HEK293 (cell line): Measurements from ENCODE around the gene KRT7.

Source experiments
- CTCF ChIA-PET: fragments of 350-600 bp; formaldehyde crosslinking; extraction: SDS; loops from one replicate; lab custom pipeline; 2021; ENCODE audit warnings: antibody characterized with exemption; lab: Yijun Ruan, JAX
- POLR2A ChIA-PET: fragments of 300-600 bp; formaldehyde crosslinking; extraction: SDS; loops from one replicate; lab custom pipeline; 2020; ENCODE audit warnings: antibody characterized with exemption, inconsistent platforms; lab: Yijun Ruan, JAX
- H3K27ac ChIP-seq: fragments of 200-500 bp; sonication (Bioruptor generic); 2 replicates; pipeline ENCODE4 v1.5.1; 2014; ENCODE audit warnings: low read depth, low read length, control low read depth, inconsistent platforms; ENCODE audit errors: extremely low read depth
- H3K36me3 ChIP-seq, 2 experiments: fragments of 200-500 bp in 1 of 2; sonication (Bioruptor generic) in 1 of 2; 1 replicate in 1 of 2; 2 replicates in 1 of 2; pipeline ENCODE4 v1.5.1; 2014 to 2017; ENCODE audit warnings: inconsistent platforms in 2 of 2, low read length in 2 of 2; ENCODE audit not compliant: control insufficient read depth in 2 of 2, insufficient read depth in 1 of 2
- H3K4me1 ChIP-seq: fragments of 200-500 bp; sonication (Bioruptor generic); 2 replicates; pipeline ENCODE4 v1.5.1; 2014; ENCODE audit warnings: mild to moderate bottlenecking, low read length, inconsistent platforms; ENCODE audit not compliant: control insufficient read depth, insufficient read depth
- H3K4me3 ChIP-seq: 2 replicates; pipeline ENCODE4 v1.5.1; 2011; ENCODE audit warnings: low read depth, mild to moderate bottlenecking, control low read depth, low read length, moderate library complexity
- H3K9me3 ChIP-seq: fragments of 200-500 bp; sonication (Bioruptor generic); 2 replicates; pipeline ENCODE4 v1.5.1; 2014; ENCODE audit warnings: low read depth, low read length, inconsistent platforms; ENCODE audit not compliant: control insufficient read depth, insufficient read depth
- BCL11B ChIP-seq: fragments of 450-650 bp; formaldehyde crosslinking; IDR thresholded peaks from 2 replicates; pipeline ENCODE4 v1.5.1; 2016; ENCODE audit warnings: low read depth, missing biosample characterization, missing genetic modification characterization
- EGR2 ChIP-seq: fragments of 450-650 bp; formaldehyde crosslinking; IDR thresholded peaks from 2 replicates; pipeline ENCODE4 v1.5.1; 2016; ENCODE audit warnings: low read depth, missing biosample characterization, missing genetic modification characterization
- GLIS2 ChIP-seq: fragments of 450-650 bp; formaldehyde crosslinking; IDR thresholded peaks from 2 replicates; pipeline ENCODE4 v1.5.1; 2016; ENCODE audit warnings: missing biosample characterization, missing genetic modification characterization
- RBAK ChIP-seq: fragments of 450-650 bp; formaldehyde crosslinking; IDR thresholded peaks from 2 replicates; pipeline ENCODE4 v1.5.1; 2016; ENCODE audit warnings: missing biosample characterization, missing genetic modification characterization
- WT1 ChIP-seq: fragments of 450-650 bp; formaldehyde crosslinking; IDR thresholded peaks from 2 replicates; pipeline ENCODE4 v1.5.1; 2016; ENCODE audit warnings: missing biosample characterization, missing genetic modification characterization
- ZBTB48 ChIP-seq: fragments of 450-650 bp; formaldehyde crosslinking; IDR thresholded peaks from 2 replicates; pipeline ENCODE4 v1.5.1; 2016; ENCODE audit warnings: missing biosample characterization, missing genetic modification characterization
- ZEB2 ChIP-seq: fragments of 450-650 bp; formaldehyde crosslinking; IDR thresholded peaks from 2 replicates; pipeline ENCODE4 v1.5.1; 2016; ENCODE audit warnings: missing biosample characterization, missing genetic modification characterization
- ZFHX2 ChIP-seq: fragments of 450-650 bp; formaldehyde crosslinking; conservative IDR thresholded peaks from 2 replicates; pipeline ENCODE4 v1.5.1; 2016; ENCODE audit warnings: missing biosample characterization, missing genetic modification characterization
- ZNF138 ChIP-seq: fragments of 450-650 bp; formaldehyde crosslinking; IDR thresholded peaks from 2 replicates; pipeline ENCODE4 v1.5.1; 2016; ENCODE audit warnings: missing biosample characterization, missing genetic modification characterization, borderline replicate concordance
- ZNF174 ChIP-seq: fragments of 450-650 bp; formaldehyde crosslinking; IDR thresholded peaks from 2 replicates; pipeline ENCODE4 v1.5.0; 2017; ENCODE audit warnings: missing biosample characterization, mild to moderate bottlenecking, missing genetic modification characterization
- ZNF202 ChIP-seq: fragments of 450-650 bp; formaldehyde crosslinking; IDR thresholded peaks from 2 replicates; pipeline ENCODE4 v1.5.1; 2016; ENCODE audit warnings: missing biosample characterization, missing genetic modification characterization, borderline replicate concordance
- ZNF221 ChIP-seq: fragments of 450-650 bp; formaldehyde crosslinking; IDR thresholded peaks from 2 replicates; pipeline ENCODE4 v1.5.1; 2017; ENCODE audit warnings: missing biosample characterization, missing genetic modification characterization, borderline replicate concordance
- ZNF223 ChIP-seq: fragments of 450-650 bp; formaldehyde crosslinking; IDR thresholded peaks from 2 replicates; pipeline ENCODE4 v1.5.1; 2016; ENCODE audit warnings: missing biosample characterization, missing genetic modification characterization
- ZNF510 ChIP-seq: fragments of 450-650 bp; formaldehyde crosslinking; IDR thresholded peaks from 2 replicates; pipeline ENCODE4 v1.5.1; 2018; ENCODE audit warnings: mild to moderate bottlenecking, missing genetic modification characterization, missing biosample characterization; ENCODE audit not compliant: insufficient replicate concordance
- ZNF514 ChIP-seq: fragments of 450-650 bp; formaldehyde crosslinking; IDR thresholded peaks from 2 replicates; pipeline ENCODE4 v1.5.1; 2016; ENCODE audit warnings: missing biosample characterization, missing genetic modification characterization
- ZNF530 ChIP-seq: fragments of 450-650 bp; formaldehyde crosslinking; IDR thresholded peaks from 2 replicates; pipeline ENCODE4 v1.5.1; 2016; ENCODE audit warnings: low read depth, missing biosample characterization, missing genetic modification characterization
- ZNF544 ChIP-seq: fragments of 450-650 bp; formaldehyde crosslinking; IDR thresholded peaks from 2 replicates; pipeline ENCODE4 v1.5.0; 2017; ENCODE audit warnings: missing biosample characterization, missing genetic modification characterization
- ZNF571 ChIP-seq: fragments of 450-650 bp; formaldehyde crosslinking; IDR thresholded peaks from 2 replicates; pipeline ENCODE4 v1.5.0; 2017; ENCODE audit warnings: missing biosample characterization, missing genetic modification characterization
- ZNF626 ChIP-seq: fragments of 450-650 bp; sonication (Bioruptor Pico); formaldehyde crosslinking; IDR thresholded peaks from 2 replicates; pipeline ENCODE4 v1.5.1; 2018; ENCODE audit warnings: missing biosample characterization, missing genetic modification characterization, inconsistent platforms
- ZNF76 ChIP-seq: fragments of 450-650 bp; formaldehyde crosslinking; IDR thresholded peaks from 2 replicates; pipeline ENCODE4; 2016; ENCODE audit warnings: low read depth, missing biosample characterization, missing genetic modification characterization, borderline replicate concordance
- ZSCAN23 ChIP-seq: fragments of 450-650 bp; formaldehyde crosslinking; IDR thresholded peaks from 2 replicates; pipeline ENCODE4 v1.5.1; 2016; ENCODE audit warnings: missing biosample characterization, missing genetic modification characterization
- ZSCAN30 ChIP-seq: fragments of 450-650 bp; IDR thresholded peaks from 2 replicates; pipeline ENCODE4 v1.5.1; 2018; ENCODE audit warnings: missing biosample characterization, mild to moderate bottlenecking, missing genetic modification characterization, moderate library complexity
- TF ChIP-seq, protein P1 (sequence below): fragments of 450-650 bp; IDR thresholded peaks from 2 replicates; pipeline ENCODE4 v1.5.1; 2018; ENCODE audit warnings: missing biosample characterization, missing genetic modification characterization
- TF ChIP-seq, protein P2 (sequence below): fragments of 450-650 bp; formaldehyde crosslinking; IDR thresholded peaks from 2 replicates; pipeline ENCODE4 v1.5.1; 2016; ENCODE audit warnings: missing biosample characterization, missing genetic modification characterization
- TF ChIP-seq, protein P3 (sequence below): fragments of 450-650 bp; formaldehyde crosslinking; IDR thresholded peaks from 2 replicates; pipeline ENCODE4; 2016; ENCODE audit warnings: missing biosample characterization, missing genetic modification characterization
- TF ChIP-seq, protein P4 (sequence below): fragments of 450-650 bp; formaldehyde crosslinking; IDR thresholded peaks from 2 replicates; pipeline ENCODE4 v1.5.1; 2016; ENCODE audit warnings: missing biosample characterization, missing genetic modification characterization
- TF ChIP-seq, protein P5 (sequence below): fragments of 450-650 bp; formaldehyde crosslinking; IDR thresholded peaks from 2 replicates; pipeline ENCODE4 v1.5.1; 2017; ENCODE audit warnings: missing biosample characterization, missing genetic modification characterization

KRT7 gene

DNA sequence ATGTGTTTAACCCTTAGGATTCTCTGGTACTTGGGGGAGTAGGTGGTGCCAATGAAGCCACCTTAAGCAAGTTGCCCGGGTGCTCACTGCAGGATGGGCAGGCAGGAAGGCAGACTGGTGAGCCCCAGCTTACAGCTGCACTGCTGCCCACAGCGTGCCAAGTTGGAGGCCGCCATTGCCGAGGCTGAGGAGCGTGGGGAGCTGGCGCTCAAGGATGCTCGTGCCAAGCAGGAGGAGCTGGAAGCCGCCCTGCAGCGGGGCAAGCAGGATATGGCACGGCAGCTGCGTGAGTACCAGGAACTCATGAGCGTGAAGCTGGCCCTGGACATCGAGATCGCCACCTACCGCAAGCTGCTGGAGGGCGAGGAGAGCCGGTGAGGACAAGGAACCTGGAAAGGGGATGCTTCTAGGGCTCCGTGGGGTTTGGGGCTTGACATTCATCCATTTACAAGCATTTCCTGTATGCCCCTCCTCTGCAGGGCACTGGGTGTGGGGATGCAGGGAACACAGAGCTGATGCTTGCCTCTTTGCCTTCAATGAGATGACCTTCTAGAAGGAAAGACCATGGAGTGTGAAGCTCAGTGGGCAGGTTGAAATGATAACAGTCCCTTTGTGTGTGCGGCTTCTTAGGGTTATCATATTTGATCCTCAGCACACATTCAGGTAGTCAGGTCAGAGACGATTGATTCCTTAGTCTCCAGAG, 12.4 kb downstream of the KRT7 start:
- ChIA-PET POLR2A (no interaction called here), CTCF (interaction anchor here (0.5 to 4.2 kb wide), 6 partner anchors 24 to 681 kb away, joined by 3 to 22 read pairs (median 6); partner anchors contain the start of gene KRT84)

DNA sequence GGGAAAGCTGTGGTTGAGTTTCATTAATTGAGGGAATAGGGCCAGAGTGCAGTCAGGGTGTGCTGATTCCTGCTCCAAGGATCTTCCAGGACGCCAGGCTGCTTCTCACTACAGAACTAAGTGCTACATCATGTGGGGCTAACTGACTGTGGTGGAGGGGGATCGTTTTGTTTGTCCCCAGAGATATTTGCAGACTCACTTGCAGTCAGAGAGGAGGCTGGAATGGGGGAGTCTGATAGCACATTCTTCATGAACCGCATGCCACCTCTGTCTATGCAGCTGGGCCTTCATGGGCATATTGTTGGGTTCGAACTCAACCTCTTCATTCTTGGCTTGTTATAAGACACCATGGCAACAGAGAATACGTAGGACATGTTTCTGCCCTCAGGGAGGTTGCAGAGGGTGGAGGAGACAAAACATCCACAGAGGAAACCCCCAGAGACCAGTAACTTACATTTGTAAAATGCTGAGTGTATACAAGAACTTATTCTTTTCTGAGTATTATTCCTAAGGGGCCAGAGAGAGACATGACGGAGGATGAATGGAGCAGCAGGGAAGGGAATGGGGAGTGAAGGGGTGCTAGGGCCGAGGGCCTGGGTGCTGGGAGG, 13.0 kb downstream of the KRT7 start:
- CTCF ChIA-PET, result interaction anchor here (0.6 to 4.2 kb wide), 5 partner anchors 24 to 139 kb away, joined by 3 to 22 read pairs (median 7); partner anchors contain the start of gene KRT84
- POLR2A ChIA-PET, result no interaction called here

More for the DNA sequence above, 12.4 kb downstream of the KRT7 start:
- H3K36me3 ChIP-seq, result no peaks in the 10 kb centered on the region
- no peak overlapping the region for H3K27ac ChIP-seq
- no peaks in the 10 kb centered on the region for H3K9me3 ChIP-seq
- no peak overlapping the region for H3K4me3 ChIP-seq
- TF ChIP-seq BCL11B (tag by site-specific recombination) (no peak), ZNF571 (no peak), ZNF626 (no peak)
- TF ChIP-seq, protein P1, sequence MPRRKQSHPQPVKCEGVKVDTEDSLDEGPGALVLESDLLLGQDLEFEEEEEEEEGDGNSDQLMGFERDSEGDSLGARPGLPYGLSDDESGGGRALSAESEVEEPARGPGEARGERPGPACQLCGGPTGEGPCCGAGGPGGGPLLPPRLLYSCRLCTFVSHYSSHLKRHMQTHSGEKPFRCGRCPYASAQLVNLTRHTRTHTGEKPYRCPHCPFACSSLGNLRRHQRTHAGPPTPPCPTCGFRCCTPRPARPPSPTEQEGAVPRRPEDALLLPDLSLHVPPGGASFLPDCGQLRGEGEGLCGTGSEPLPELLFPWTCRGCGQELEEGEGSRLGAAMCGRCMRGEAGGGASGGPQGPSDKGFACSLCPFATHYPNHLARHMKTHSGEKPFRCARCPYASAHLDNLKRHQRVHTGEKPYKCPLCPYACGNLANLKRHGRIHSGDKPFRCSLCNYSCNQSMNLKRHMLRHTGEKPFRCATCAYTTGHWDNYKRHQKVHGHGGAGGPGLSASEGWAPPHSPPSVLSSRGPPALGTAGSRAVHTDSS (tag by site-specific recombination), result no peak
- TF ChIP-seq, all 188 proteins: peak for 0
- H3K4me1 ChIP-seq, result peaks cover 18% of the 10 kb centered on the region

DNA sequence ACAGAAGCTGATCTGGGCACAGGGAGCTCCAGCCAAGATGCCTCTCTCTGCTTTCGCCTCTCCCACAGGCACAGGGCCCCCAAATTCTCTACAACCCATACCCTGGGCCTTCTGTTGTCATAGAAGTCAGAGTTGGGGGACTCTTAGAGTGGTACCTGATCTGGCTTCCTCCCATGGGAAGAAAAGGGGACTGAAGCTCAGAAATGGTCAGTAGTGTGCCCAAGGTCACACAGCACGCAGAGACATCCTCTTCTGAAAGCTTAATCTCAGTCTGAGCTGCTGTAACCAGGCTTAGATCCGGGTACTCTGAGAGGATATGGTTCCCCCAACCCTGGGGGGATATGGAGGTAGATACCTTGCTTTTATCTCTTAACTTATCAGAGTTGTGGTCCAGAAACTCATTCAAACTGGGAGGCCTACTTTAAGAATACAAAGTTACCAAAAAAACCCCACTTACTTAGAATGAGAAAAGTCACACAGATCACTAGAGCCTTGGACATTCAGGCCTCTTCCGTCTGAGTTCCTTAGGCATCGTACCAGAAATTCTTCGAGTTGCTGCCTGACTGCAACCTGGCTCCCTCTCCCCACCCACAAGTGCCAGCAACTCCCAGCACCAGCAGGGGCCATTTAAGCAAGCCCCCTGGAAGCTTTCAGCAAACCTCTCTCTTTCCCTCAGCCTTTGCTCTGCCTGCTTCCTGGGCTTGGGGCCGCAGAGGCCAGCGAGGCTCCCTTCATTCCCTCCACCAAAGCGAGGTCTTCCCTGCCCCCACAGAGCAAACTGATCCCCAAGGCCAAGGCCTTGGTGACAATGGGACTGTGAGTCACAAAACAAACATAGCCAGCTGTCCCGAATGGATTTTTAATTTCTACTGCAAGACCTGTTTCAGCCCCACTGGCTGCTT, 13.9 kb downstream of the KRT7 start:
- no peaks in the 10 kb centered on the region for H3K36me3 ChIP-seq
- H3K4me1 ChIP-seq, result peaks cover 18% of the 10 kb centered on the region
- H3K27ac ChIP-seq, result peak overlapping the region; percentile 21; the same call in 1 of the 2 replicates
- H3K4me3 ChIP-seq, result no peak overlapping the region
- CTCF ChIA-PET, result interaction anchor here (0.5 to 4.2 kb wide), 7 partner anchors 23 to 1377 kb away, joined by 3 to 22 read pairs (median 6); no protein-coding TSS in a partner anchor
- no peaks in the 10 kb centered on the region for H3K9me3 ChIP-seq
- POLR2A ChIA-PET, result no interaction called here
- TF ChIP-seq ZFHX2 (tag by site-specific recombination), result peak; percentile 53
- peak; percentile 68 for TF ChIP-seq GLIS2
- peak; percentile 61 for TF ChIP-seq ZBTB48 (tag by site-specific recombination)
- TF ChIP-seq, protein P2, sequence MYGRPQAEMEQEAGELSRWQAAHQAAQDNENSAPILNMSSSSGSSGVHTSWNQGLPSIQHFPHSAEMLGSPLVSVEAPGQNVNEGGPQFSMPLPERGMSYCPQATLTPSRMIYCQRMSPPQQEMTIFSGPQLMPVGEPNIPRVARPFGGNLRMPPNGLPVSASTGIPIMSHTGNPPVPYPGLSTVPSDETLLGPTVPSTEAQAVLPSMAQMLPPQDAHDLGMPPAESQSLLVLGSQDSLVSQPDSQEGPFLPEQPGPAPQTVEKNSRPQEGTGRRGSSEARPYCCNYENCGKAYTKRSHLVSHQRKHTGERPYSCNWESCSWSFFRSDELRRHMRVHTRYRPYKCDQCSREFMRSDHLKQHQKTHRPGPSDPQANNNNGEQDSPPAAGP, result peak; percentile 67; the same call in 1 of the 2 replicates
- no peak for TF ChIP-seq ZNF223 (tag by site-specific recombination)
- TF ChIP-seq WT1 (tag by site-specific recombination), result peak; percentile 42; the same call in 1 of the 2 replicates
- TF ChIP-seq, protein P3, sequence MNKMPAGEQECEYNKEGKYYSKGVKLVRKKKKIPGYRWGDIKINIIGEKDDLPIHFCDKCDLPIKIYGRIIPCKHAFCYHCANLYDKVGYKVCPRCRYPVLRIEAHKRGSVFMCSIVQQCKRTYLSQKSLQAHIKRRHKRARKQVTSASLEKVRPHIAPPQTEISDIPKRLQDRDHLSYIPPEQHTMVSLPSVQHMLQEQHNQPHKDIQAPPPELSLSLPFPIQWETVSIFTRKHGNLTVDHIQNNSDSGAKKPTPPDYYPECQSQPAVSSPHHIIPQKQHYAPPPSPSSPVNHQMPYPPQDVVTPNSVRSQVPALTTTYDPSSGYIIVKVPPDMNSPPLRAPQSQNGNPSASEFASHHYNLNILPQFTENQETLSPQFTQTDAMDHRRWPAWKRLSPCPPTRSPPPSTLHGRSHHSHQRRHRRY, result no peak
- TF ChIP-seq ZNF221 (tag by site-specific recombination), result no peak
- no peak for TF ChIP-seq ZSCAN23 (tag by site-specific recombination)

More for the DNA sequence above, 13.0 kb downstream of the KRT7 start:
- Histone ChIP-seq H3K27ac (no peak overlapping the region), H3K9me3 (no peaks in the 10 kb centered on the region), H3K4me3 (no peak overlapping the region)
- no peak for TF ChIP-seq ZNF510 (tag by site-specific recombination)
- TF ChIP-seq, protein P4, sequence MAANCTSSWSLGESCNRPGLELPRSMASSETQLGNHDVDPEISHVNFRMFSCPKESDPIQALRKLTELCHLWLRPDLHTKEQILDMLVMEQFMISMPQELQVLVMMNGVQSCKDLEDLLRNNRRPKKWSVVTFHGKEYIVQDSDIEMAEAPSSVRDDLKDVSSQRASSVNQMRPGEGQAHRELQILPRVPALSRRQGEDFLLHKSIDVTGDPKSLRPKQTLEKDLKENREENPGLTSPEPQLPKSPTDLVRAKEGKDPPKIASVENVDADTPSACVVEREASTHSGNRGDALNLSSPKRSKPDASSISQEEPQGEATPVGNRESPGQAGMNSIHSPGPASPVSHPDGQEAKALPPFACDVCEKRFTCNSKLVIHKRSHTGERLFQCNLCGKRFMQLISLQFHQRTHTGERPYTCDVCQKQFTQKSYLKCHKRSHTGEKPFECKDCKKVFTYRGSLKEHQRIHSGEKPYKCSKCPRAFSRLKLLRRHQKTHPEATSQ (tag by site-specific recombination), result no peak
- no peak for TF ChIP-seq ZNF514 (tag by site-specific recombination)
- TF ChIP-seq EGR2 (tag by site-specific recombination), result no peak
- no peak for TF ChIP-seq ZNF76
- TF ChIP-seq, protein P5, sequence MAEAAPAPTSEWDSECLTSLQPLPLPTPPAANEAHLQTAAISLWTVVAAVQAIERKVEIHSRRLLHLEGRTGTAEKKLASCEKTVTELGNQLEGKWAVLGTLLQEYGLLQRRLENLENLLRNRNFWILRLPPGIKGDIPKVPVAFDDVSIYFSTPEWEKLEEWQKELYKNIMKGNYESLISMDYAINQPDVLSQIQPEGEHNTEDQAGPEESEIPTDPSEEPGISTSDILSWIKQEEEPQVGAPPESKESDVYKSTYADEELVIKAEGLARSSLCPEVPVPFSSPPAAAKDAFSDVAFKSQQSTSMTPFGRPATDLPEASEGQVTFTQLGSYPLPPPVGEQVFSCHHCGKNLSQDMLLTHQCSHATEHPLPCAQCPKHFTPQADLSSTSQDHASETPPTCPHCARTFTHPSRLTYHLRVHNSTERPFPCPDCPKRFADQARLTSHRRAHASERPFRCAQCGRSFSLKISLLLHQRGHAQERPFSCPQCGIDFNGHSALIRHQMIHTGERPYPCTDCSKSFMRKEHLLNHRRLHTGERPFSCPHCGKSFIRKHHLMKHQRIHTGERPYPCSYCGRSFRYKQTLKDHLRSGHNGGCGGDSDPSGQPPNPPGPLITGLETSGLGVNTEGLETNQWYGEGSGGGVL (tag by site-specific recombination), result no peak
- no peak for TF ChIP-seq BCL11B (tag by site-specific recombination)
- no peak for TF ChIP-seq ZNF544 (tag by site-specific recombination)
- no peak for TF ChIP-seq ZNF530 (tag by site-specific recombination)
- TF ChIP-seq ZNF138 (tag by site-specific recombination), result no peak
- no peak for TF ChIP-seq ZNF202 (tag by site-specific recombination)
- no peak for TF ChIP-seq RBAK (tag by site-specific recombination)
- no peak for TF ChIP-seq ZEB2 (tag by site-specific recombination)
- no peak for TF ChIP-seq ZSCAN30
- TF ChIP-seq ZNF174, result no peak
- TF ChIP-seq, all 188 proteins: peak for 0
- no peaks in the 10 kb centered on the region for H3K36me3 ChIP-seq
- H3K4me1 ChIP-seq, result peaks cover 18% of the 10 kb centered on the region
